ENCODE measurements around the gene TBCCD1. TPM values are rescaled to one million over a fixed set of nuclear protein-coding genes. Genes with fewer than 3 reads are reported as not detected.
A peak's percentile ranks its signal among the peaks of the same experiment; 100 is the strongest.

TBCCD1 gene
- total RNA-seq, 1 donor from 2014 or later = 6.4 TPM

DNA sequence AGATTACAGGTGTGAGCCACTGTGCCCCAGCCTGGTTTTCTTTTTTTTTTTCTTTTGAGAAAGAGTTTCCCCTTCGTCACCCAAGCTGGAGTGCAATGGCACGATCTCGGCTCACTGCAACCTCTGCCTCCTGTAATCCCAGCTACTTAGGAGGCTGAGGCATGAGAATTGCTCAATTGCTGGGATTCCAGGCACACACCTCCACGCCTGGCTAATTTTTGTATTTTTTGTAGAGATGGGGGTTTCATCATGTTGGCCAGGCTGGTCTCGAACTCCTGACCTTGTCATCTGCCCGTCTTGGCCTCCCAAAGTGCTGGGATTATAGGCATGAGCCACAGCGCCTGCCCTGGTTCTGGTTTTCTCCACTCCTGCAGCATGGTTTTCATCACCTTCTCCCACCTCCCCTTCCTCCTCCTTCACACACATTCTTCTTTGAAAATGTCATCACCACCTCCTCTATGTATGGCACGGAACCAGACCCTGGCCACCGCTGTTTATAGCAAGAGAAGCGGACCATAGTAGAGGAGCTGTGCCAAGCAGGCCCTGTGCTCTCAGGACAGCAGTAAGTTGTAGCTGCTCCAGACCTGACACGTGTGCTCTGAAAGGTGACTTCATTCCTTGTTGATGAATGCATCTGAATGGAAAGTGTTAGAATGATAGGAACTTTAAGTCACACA, 31.1 kb upstream of the TBCCD1 start:
- intact Hi-C loops (cut with DNase I) = no loop called here
- no peak overlapping the region for H3K4me3 ChIP-seq
- TF ChIP-seq, protein P1, sequence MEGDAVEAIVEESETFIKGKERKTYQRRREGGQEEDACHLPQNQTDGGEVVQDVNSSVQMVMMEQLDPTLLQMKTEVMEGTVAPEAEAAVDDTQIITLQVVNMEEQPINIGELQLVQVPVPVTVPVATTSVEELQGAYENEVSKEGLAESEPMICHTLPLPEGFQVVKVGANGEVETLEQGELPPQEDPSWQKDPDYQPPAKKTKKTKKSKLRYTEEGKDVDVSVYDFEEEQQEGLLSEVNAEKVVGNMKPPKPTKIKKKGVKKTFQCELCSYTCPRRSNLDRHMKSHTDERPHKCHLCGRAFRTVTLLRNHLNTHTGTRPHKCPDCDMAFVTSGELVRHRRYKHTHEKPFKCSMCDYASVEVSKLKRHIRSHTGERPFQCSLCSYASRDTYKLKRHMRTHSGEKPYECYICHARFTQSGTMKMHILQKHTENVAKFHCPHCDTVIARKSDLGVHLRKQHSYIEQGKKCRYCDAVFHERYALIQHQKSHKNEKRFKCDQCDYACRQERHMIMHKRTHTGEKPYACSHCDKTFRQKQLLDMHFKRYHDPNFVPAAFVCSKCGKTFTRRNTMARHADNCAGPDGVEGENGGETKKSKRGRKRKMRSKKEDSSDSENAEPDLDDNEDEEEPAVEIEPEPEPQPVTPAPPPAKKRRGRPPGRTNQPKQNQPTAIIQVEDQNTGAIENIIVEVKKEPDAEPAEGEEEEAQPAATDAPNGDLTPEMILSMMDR (IDR thresholded peaks at IDR 0.05) = no peak
- H3K9me3 ChIP-seq = no peaks in the 10 kb centered on the region
- no peaks in the 10 kb centered on the region for H3K27me3 ChIP-seq
- no peaks in the 10 kb centered on the region for H3K36me3 ChIP-seq
- no peaks in the 10 kb centered on the region for H3K4me1 ChIP-seq
- peak; percentile 20 to 77 for DNase-seq (ENCODE audit: low spot score in 2 of 2)
- H3K27ac ChIP-seq = peak overlapping the region in 1 of 2 donors; percentile 60

DNA sequence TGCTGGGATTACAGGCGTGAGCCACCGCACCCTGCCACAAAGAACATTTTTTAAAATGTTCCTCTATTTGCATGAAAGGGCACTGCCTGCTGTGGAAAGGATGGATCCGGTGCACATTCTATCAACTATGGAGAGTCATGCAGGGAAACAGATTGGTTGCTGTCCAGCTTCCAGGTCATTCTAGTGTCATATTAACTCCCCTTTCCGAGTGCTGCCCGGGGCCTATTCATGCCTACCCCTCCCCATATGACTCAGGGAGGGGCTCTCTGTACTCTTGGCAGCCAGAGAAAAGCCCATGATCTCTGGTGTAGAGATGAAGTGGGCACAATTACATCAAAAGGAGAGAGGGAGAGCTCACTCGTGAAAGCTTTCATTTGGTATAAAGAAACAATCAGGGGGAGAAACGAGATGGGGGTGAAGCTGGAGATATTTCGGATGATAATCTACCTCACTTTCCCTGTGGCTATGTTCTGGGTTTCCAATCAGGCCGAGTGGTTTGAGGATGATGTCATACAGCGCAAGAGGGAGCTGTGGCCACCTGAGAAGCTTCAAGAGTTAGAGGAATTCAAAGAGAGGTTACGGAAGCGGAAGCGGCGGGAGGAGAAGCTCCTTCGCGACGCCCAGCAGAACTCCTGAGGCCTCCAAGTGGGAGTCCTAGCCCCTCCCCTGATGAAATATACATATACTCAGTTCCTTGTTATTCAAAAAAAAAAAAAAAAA, 29.6 kb upstream of the TBCCD1 start:
- TF ChIP-seq, protein P1 (IDR thresholded peaks at IDR 0.05) = no peak
- H3K27ac ChIP-seq = no peak overlapping the region
- intact Hi-C loops (cut with DNase I) = no loop called here
- no peak for DNase-seq (ENCODE audit: low spot score in 2 of 2)
- no peaks in the 10 kb centered on the region for H3K4me1 ChIP-seq
- no peaks in the 10 kb centered on the region for H3K27me3 ChIP-seq
- H3K4me3 ChIP-seq = no peak overlapping the region
- H3K9me3 ChIP-seq = no peaks in the 10 kb centered on the region
- H3K36me3 ChIP-seq = no peaks in the 10 kb centered on the region

DNA sequence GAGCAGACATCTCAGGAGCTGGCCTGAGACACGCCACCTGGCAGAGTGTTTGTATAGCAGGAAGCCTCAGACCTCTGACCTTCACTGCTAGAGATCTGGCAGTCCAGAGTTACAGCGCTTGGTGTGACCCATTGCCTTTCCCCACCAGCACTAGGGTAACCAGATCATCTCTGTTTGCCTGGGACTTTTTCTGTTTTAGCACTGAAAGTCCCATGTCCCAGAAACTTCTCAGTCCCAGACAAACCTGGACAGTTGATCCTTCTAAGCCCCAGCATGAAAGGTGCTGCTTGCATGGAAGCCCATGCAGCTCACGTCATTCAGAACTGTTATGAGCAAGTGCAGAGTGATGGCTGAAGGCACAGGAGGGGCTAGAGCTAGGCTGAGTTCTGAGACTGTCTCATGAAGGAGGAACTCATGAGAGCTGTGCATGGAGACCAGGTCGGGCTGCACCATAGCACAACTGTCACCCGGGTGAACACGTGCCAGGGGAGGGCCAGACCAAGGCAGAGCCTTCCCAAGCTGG, 27.5 kb upstream of the TBCCD1 start:
- H3K36me3 ChIP-seq = no peaks in the 10 kb centered on the region
- H3K9me3 ChIP-seq = no peaks in the 10 kb centered on the region
- TF ChIP-seq, protein P1 (IDR thresholded peaks at IDR 0.05) = no peak
- intact Hi-C loops (cut with DNase I) = no loop called here
- H3K4me3 ChIP-seq = no peak overlapping the region
- no peak overlapping the region for H3K27ac ChIP-seq
- no peak for DNase-seq (ENCODE audit: low spot score in 2 of 2)
- no peaks in the 10 kb centered on the region for H3K27me3 ChIP-seq
- no peaks in the 10 kb centered on the region for H3K4me1 ChIP-seq

DNA sequence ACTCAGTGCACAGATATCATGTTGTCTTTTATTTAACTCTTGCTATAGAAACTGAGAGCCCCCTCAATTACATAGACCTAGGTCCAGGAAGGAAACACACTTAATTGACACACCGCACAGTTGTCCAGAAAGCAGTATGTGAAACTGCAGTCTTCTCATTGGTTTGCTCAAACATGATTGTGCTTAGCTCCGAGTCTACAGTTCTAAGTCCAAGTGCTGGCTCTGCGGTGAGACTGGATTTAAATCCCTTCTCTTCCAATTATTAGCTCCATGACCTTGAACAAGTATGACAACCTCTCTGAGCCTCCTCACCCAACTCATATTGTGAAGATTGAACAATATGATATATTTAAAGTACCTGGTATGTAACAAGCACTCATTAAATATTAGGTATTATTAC, 26.7 kb upstream of the TBCCD1 start:
- H3K4me3 ChIP-seq = no peak overlapping the region
- DNase-seq (ENCODE audit: low spot score in 2 of 2) = no peak
- TF ChIP-seq, protein P1 (IDR thresholded peaks at IDR 0.05) = no peak
- H3K36me3 ChIP-seq = no peaks in the 10 kb centered on the region
- intact Hi-C loops (cut with DNase I) = no loop called here
- H3K27ac ChIP-seq = no peak overlapping the region
- no peaks in the 10 kb centered on the region for H3K9me3 ChIP-seq
- no peaks in the 10 kb centered on the region for H3K27me3 ChIP-seq
- no peaks in the 10 kb centered on the region for H3K4me1 ChIP-seq

DNA sequence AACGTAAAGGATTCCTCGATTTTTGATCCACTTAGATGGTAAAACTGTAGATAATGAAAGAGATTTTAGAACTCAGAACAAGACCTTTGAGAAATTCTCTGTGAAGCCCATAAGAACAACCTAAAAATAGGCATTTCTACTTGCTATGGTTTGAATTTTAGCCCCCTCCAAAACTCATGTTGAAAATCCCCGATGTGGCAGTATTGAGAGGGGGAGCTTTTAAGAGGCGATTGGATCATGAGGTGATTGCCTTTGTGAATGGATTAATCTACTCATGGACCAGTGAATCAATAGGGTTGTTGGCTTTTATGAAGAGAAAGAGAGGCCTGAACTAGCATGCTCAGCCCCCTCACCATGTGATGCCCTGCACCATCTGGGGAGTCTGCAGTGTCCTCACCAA, 25.5 kb upstream of the TBCCD1 start:
- TF ChIP-seq, protein P1 (IDR thresholded peaks at IDR 0.05) = no peak
- H3K27me3 ChIP-seq = no peaks in the 10 kb centered on the region
- no peaks in the 10 kb centered on the region for H3K9me3 ChIP-seq
- H3K36me3 ChIP-seq = no peaks in the 10 kb centered on the region
- no peak overlapping the region for H3K27ac ChIP-seq
- no peaks in the 10 kb centered on the region for H3K4me1 ChIP-seq
- intact Hi-C loops (cut with DNase I) = no loop called here
- no peak overlapping the region for H3K4me3 ChIP-seq
- no peak for DNase-seq (ENCODE audit: low spot score in 2 of 2)
